Cardiac fibroblast (primary cell): ENCODE data around the gene OTUD1.

ENCODE experiments used
- DNase-seq, 2 donors: peaks; one replicate each; pipeline versions ENCODE4 v3.0.0 to v3.0.0-alpha.2; 2010; ENCODE audit warnings: low read depth in 2 of 2
- H3K4me3 ChIP-seq, 2 donors: replicated peaks in 1 of 2; 1 replicate in 1 of 2; 2 replicates in 1 of 2; pipeline ENCODE4 v1.5.1; 2011; ENCODE audit warnings: low read depth in 2 of 2, low read length in 2 of 2, mild to moderate bottlenecking in 2 of 2, moderate library complexity in 1 of 2
- TF ChIP-seq, protein P1 (sequence below): IDR thresholded peaks from one replicate; pipeline ENCODE4 v1.5.1; 2011; ENCODE audit warnings: low read depth, mild to moderate bottlenecking, low read length, inconsistent platforms

Gene OTUD1

DNA sequence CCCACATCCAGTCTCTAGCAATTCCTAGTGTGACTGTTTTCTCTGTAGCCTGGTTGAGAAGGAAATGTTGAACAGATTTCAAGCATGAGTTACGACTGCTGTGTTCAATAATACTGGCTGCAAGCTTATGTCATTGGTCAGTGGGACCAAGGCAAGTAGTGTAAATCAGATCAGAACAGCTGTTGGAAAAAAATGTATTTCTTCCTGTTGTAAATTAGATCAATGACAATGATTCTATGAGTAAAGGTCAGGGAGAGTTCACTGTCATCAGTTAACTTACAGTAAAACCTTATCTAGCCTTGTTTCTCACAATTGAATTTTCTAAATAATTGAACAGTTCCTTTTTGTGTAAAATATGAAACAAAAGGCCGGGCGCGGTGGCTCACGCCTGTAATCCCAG is 6.7 kb downstream of the OTUD1 start:
- H3K4me3 ChIP-seq: no peak overlapping the region
- TF ChIP-seq, protein P1, sequence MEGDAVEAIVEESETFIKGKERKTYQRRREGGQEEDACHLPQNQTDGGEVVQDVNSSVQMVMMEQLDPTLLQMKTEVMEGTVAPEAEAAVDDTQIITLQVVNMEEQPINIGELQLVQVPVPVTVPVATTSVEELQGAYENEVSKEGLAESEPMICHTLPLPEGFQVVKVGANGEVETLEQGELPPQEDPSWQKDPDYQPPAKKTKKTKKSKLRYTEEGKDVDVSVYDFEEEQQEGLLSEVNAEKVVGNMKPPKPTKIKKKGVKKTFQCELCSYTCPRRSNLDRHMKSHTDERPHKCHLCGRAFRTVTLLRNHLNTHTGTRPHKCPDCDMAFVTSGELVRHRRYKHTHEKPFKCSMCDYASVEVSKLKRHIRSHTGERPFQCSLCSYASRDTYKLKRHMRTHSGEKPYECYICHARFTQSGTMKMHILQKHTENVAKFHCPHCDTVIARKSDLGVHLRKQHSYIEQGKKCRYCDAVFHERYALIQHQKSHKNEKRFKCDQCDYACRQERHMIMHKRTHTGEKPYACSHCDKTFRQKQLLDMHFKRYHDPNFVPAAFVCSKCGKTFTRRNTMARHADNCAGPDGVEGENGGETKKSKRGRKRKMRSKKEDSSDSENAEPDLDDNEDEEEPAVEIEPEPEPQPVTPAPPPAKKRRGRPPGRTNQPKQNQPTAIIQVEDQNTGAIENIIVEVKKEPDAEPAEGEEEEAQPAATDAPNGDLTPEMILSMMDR: no peak
- DNase-seq: no peak

DNA sequence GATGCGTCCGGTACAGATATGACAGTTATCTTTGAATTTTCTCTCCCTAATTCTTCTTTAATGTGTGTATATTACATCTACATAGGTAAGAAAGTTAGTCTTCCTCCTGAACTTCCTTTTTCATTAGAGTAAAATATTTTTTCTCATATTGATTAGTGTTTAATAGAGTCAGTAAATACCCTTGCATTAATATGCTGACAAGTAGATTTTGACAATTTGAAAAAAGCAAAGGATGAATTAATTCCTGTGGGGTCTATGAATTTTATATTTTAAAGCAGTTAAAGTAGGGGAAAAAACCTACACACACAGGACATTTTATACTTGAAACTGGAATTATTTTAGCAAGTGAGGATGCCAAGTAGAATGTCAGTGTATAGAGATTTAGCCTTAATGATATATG is 9.4 kb downstream of the OTUD1 start:
- H3K4me3 ChIP-seq: no peak overlapping the region
- DNase-seq: no peak
- TF ChIP-seq, protein P1: no peak

DNA sequence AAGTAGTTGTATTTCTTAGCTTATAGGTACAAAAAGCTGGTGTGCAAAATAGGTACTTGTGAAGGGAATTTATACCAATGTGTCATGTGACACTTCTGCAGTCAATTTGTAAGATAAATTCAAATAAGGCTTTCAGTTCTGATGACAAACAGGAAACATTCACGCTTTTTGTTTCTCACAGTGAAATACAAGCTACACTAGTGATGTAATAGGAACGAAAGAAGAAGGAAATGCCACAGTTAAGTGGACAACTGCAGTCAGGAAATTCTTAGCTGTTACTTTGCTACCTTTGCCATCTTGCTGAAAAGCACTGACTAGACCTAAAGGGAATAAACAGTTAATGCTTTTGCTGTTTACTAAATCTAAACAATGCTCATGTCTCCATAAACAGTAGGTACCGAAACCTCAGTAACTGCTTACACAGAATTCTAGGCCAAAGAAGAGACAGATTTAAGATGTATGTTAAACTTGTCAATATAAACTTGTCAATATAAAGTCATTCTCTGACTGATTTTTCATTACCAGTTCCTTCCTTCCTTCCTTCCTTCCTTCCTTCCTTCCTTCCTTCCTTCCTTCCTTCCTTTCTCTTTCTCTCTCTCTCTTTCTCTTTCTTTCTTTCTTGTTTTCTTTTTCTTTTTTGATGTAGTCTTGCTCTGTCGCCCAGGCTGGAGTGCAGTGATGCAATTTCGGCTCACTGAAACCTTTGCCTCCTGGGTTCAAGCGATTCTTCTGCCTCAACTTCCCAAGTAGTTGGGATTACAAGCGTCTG is 10.1 kb downstream of the OTUD1 start:
- DNase-seq: peak; percentile 46 to 49
- H3K4me3 ChIP-seq: no peak overlapping the region
- TF ChIP-seq, protein P1: no peak

DNA sequence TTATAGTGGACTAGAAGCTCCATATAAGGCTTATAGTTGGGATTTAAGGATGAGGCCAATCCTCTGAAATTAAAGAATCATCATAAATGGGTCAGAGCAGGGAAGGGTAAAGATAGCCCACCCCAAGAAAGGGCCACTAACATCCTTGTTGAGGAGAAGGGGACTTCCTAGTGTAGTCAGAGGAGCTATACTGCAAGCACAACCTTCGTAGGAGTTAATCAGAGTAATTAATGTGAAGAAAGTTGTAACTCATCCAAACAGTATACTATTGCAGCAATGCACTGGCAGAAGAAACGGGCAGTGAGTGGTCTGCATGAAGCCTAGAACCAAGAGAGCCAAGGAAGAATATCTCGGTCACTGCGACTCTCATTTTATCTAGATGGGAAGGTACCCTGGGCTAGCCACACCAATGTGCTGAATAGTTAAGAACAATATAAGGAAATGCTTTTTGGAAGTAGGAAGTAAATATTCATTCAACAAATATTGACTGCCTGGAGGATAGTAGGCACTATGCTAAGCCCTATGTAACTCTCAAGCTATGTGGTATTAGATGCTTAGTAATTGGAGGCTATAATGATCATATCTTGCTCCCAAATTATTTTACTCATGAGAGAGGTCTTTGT is 13.3 kb downstream of the OTUD1 start:
- TF ChIP-seq, protein P1: no peak
- DNase-seq: no peak
- H3K4me3 ChIP-seq: no peak overlapping the region

DNA sequence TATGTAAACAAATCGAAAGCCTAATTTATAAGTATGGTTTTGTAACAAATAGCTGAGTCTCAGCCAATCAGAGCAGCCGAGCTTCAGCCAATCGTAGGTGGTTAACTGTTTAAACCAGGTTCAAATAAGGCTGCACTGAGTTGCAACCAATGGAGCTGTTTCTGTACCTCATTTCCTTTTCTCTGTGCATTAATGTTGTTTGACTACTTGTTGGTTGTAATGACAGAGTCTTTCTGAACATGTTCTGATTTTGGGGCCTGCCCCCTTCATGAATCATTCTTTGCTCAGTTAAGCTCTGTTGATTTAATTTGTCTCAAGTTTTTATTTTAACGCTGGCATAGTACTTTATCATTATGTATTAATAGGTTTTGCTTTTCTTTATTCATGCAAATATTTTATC is 14.6 kb downstream of the OTUD1 start:
- no peak overlapping the region for H3K4me3 ChIP-seq
- DNase-seq: no peak
- TF ChIP-seq, protein P1: no peak

DNA sequence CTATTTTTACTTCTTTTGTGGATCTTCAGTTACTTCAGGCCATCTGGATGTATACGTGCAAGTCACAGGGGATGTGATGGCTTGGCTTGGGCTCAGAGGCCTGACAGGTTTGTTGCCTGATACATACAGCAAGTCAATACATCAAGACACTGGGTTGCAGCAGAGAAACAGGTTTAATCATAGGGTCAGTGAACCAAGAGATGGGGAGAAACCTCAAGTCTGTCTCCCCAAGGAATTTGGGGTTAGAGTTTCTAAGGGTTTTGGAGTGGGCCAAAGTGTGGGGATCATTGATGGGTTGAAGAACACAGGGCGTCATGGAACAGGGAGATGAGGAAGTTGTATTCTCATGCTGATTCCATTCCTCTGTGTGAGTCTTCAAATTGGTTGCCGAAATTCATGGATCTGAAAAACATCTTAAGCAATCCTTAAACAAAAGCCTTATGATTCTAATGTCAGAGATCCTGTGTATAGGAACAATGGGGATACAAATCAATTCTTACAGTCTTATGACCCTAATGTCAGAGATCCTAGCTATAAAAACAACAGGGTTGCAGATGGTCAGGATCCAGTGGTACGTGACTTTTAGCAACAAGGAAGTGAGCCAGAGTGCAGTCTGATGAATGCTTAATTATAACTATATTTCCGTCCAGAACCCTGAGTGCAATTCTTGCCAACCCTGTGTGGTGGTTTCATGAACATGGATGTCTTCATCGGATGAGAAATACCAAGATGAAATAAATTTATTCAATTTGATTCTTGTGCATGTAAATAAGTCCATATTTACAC is 18.9 kb downstream of the OTUD1 start:
- TF ChIP-seq, protein P1: no peak
- no peak for DNase-seq
- H3K4me3 ChIP-seq: no peak overlapping the region
